ENCODE results near the gene CERCAM. TPM values are rescaled to one million over a fixed set of nuclear protein-coding genes. Genes with fewer than 3 reads are reported as not detected.

Gene CERCAM
- total RNA-seq, 4 donors from 2014 or later = 3.7 to 26.2 (median 11.3) TPM

GRCh38 chr9:128399861-128400260 lies 20.8 kb upstream of the CERCAM start:
- no peak for TF ChIP-seq CTCF (IDR thresholded peaks at IDR 0.05)
- no peak for TF ChIP-seq EP300 (IDR thresholded peaks at IDR 0.05)
- no peak for TF ChIP-seq POLR2A (IDR thresholded peaks at IDR 0.05)
- no peak for TF ChIP-seq POLR2AphosphoS5 (IDR thresholded peaks at IDR 0.05)
- H3K27me3 ChIP-seq = no peaks in the 10 kb centered on the region
- H3K9me3 ChIP-seq = no peaks in the 10 kb centered on the region

GRCh38 chr9:128404560-128404959 lies 16.1 kb upstream of the CERCAM start:
- no peak for TF ChIP-seq EP300 (IDR thresholded peaks at IDR 0.05)
- no peak for TF ChIP-seq CTCF (IDR thresholded peaks at IDR 0.05)
- TF ChIP-seq POLR2A (IDR thresholded peaks at IDR 0.05) = no peak
- TF ChIP-seq POLR2AphosphoS5 (IDR thresholded peaks at IDR 0.05) = no peak
- Histone ChIP-seq H3K36me3 (no peaks in the 10 kb centered on the region), H3K27me3 (no peaks in the 10 kb centered on the region), H3K9me3 (no peaks in the 10 kb centered on the region), H3K27ac (no peak overlapping the region), H3K4me3 (no peak overlapping the region), H3K4me1 (no peaks in the 10 kb centered on the region)
- DNase-seq (ENCODE audit: low spot score in 2 of 2) = no peak
- WGBS = 78% methylated on average over 4 of the region's 5 CpGs

More at GRCh38 chr9:128399861-128400260, 20.8 kb upstream of the CERCAM start:
- WGBS = 56% methylated on average over 3 of the region's 3 CpGs
- H3K36me3 ChIP-seq = no peaks in the 10 kb centered on the region
- H3K27ac ChIP-seq = no peak overlapping the region
- DNase-seq (ENCODE audit: low spot score in 2 of 2) = no peak
- H3K4me1 ChIP-seq = peaks cover 10% of the 10 kb centered on the region
- H3K4me3 ChIP-seq = no peak overlapping the region

- no peak for DNase-seq (ENCODE audit: low spot score in 2 of 2)
- TF ChIP-seq POLR2AphosphoS5 (IDR thresholded peaks at IDR 0.05) (no peak), CTCF (IDR thresholded peaks at IDR 0.05) (no peak), EP300 (IDR thresholded peaks at IDR 0.05) (no peak), POLR2A (IDR thresholded peaks at IDR 0.05) (no peak)
- H3K4me3 ChIP-seq = no peak overlapping the region
- H3K4me1 ChIP-seq = no peaks in the 10 kb centered on the region
- no peaks in the 10 kb centered on the region for H3K27me3 ChIP-seq
- no peaks in the 10 kb centered on the region for H3K36me3 ChIP-seq
- no peak overlapping the region for H3K27ac ChIP-seq
- no peaks in the 10 kb centered on the region for H3K9me3 ChIP-seq
- 71% methylated on average over 15 of the region's 20 CpGs for WGBS
Observed at GRCh38 chr9:128405077-128405779, 15.4 kb upstream of the CERCAM start.

- no peak overlapping the region for H3K27ac ChIP-seq
- H3K9me3 ChIP-seq = no peaks in the 10 kb centered on the region
- H3K36me3 ChIP-seq = no peaks in the 10 kb centered on the region
- no peak overlapping the region for H3K4me3 ChIP-seq
- no peak for DNase-seq (ENCODE audit: low spot score in 2 of 2)
- no peaks in the 10 kb centered on the region for H3K27me3 ChIP-seq
- H3K4me1 ChIP-seq = no peaks in the 10 kb centered on the region
- no peak for TF ChIP-seq POLR2A (IDR thresholded peaks at IDR 0.05)
- TF ChIP-seq POLR2AphosphoS5 (IDR thresholded peaks at IDR 0.05) = no peak
- no peak for TF ChIP-seq EP300 (IDR thresholded peaks at IDR 0.05)
- no peak for TF ChIP-seq CTCF (IDR thresholded peaks at IDR 0.05)
- WGBS = 70% methylated on average over 2 of the region's 7 CpGs
Observed at GRCh38 chr9:128405780-128406171, 14.9 kb upstream of the CERCAM start.

- DNase-seq (ENCODE audit: low spot score in 2 of 2) = no peak
- H3K4me1 ChIP-seq = no peaks in the 10 kb centered on the region
- 82% methylated on average over 9 of the region's 9 CpGs for whole genome bisulfite sequencing
- H3K27me3 ChIP-seq = no peaks in the 10 kb centered on the region
- no peaks in the 10 kb centered on the region for H3K9me3 ChIP-seq
- H3K36me3 ChIP-seq = no peaks in the 10 kb centered on the region
- no peak for TF ChIP-seq EP300 (IDR thresholded peaks at IDR 0.05)
- no peak for TF ChIP-seq POLR2A (IDR thresholded peaks at IDR 0.05)
- no peak for TF ChIP-seq CTCF (IDR thresholded peaks at IDR 0.05)
- TF ChIP-seq POLR2AphosphoS5 (IDR thresholded peaks at IDR 0.05) = no peak
- no peak overlapping the region for H3K4me3 ChIP-seq
- no peak overlapping the region for H3K27ac ChIP-seq
Observed at GRCh38 chr9:128406848-128407391, 13.7 kb upstream of the CERCAM start.

Measured in suprapubic skin (tissue), 4 donors.